ENCODE results near the gene VWA7. TPM values are rescaled to one million over a fixed set of nuclear protein-coding genes. Genes with fewer than 3 reads are reported as not detected.
"Not testable (repeated sequence)": the region's sequence is repeated elsewhere in the genome, so short reads cannot be mapped to it uniquely, and the experiment has no call there.

VWA7 gene
- polyA plus RNA-seq (ENCODE audit: insufficient read length in 3 of 3), result 10 to 100 TPM in 1 of 3 donors, 1 to 10 TPM in 2; 7.3 to 13.9 (median 8.5) TPM
- long read RNA-seq, donor 1, partial matches to known transcripts, result 0 of 1 reads
- long read RNA-seq, donor 1, other reads (novel, unspliced or antisense), result 0 of 1 reads
- long read RNA-seq, donor 2, result 0 reads
- long read RNA-seq, donor 3, partial matches to known transcripts, result 0 of 1 reads
- long read RNA-seq, donor 3, other reads (novel, unspliced or antisense), result 0 of 1 reads
- long read RNA-seq, donor 4, result 0 reads
- long read RNA-seq, donor 5, result 0 reads
- long read RNA-seq, donor 6, result 0 reads
- long read RNA-seq, donor 7, result 0 reads
- long read RNA-seq, donor 8, result 0 reads
- long read RNA-seq, donor 9, result 0 reads
- long read RNA-seq, donor 10, result 0 reads
- long read RNA-seq, donor 11, result 0 reads
- long read RNA-seq, donor 12, result 0 reads
- long read RNA-seq, donor 13, result 0 reads
- long read RNA-seq, donor 14, result 0 reads
- long read RNA-seq, donor 15, result 0 reads
- long read RNA-seq, donor 16, result 0 reads

GRCh38 chr6:31776989-31777666, at the start of gene VWA7:
Gene VWA7, minus strand, starts transcription at chr6:31777328. Its CDS starts 549 bp downstream, at chr6:31776779.
- peak; percentile 44 to 89 (median 75) for DNase-seq (ENCODE audit: extremely low read depth in 1 of 11, low read depth in 9 of 11, low spot score in 4 of 11)

GRCh38 chr6:31826793-31827285, 49.7 kb upstream of the VWA7 start:
- DNase-seq (ENCODE audit: extremely low read depth in 1 of 11, low read depth in 9 of 11, low spot score in 4 of 11), result peak in 2 of 11 donors; percentile 64 to 70

GRCh38 chr6:31825553-31825952, 48.4 kb upstream of the VWA7 start:
- DNase-seq (ENCODE audit: extremely low read depth in 1 of 11, low read depth in 9 of 11, low spot score in 4 of 11), result no peak

GRCh38 chr6:31823592-31824196, 46.6 kb upstream of the VWA7 start:
- not testable (repeated sequence) for DNase-seq (ENCODE audit: extremely low read depth in 1 of 11, low read depth in 9 of 11, low spot score in 4 of 11)

GRCh38 chr6:31822036-31822821, 45.1 kb upstream of the VWA7 start:
- peak in 3 of 11 donors; percentile 50 to 74 (median 69) for DNase-seq (ENCODE audit: extremely low read depth in 1 of 11, low read depth in 9 of 11, low spot score in 4 of 11)

GRCh38 chr6:31821301-31822035, 44.3 kb upstream of the VWA7 start:
- peak in 2 of 11 donors; percentile 59 to 73 for DNase-seq (ENCODE audit: extremely low read depth in 1 of 11, low read depth in 9 of 11, low spot score in 4 of 11)

- not testable (repeated sequence) for DNase-seq (ENCODE audit: extremely low read depth in 1 of 11, low read depth in 9 of 11, low spot score in 4 of 11)
Measured at GRCh38 chr6:31820399-31820798, 43.3 kb upstream of the VWA7 start.

GRCh38 chr6:31819871-31820299, 42.8 kb upstream of the VWA7 start:
- no peak for DNase-seq (ENCODE audit: extremely low read depth in 1 of 11, low read depth in 9 of 11, low spot score in 4 of 11)

- not testable (repeated sequence) for DNase-seq (ENCODE audit: extremely low read depth in 1 of 11, low read depth in 9 of 11, low spot score in 4 of 11)
Measured at GRCh38 chr6:31817929-31818511, 40.9 kb upstream of the VWA7 start.

- DNase-seq (ENCODE audit: extremely low read depth in 1 of 11, low read depth in 9 of 11, low spot score in 4 of 11), result not testable (repeated sequence)
Measured at GRCh38 chr6:31817133-31817928, 40.2 kb upstream of the VWA7 start.

- peak; percentile 91 to 98 (median 94) for DNase-seq (ENCODE audit: extremely low read depth in 1 of 11, low read depth in 9 of 11, low spot score in 4 of 11)
Measured at GRCh38 chr6:31815025-31815838, 38.1 kb upstream of the VWA7 start, which contains the start of the genes HSPA1A and HSPA1L. Gene HSPA1A, plus strand, starts transcription at chr6:31815543. Its CDS starts 214 bp downstream, at chr6:31815757. Gene HSPA1L, minus strand, starts transcription at chr6:31815283. Its CDS starts 3,311 bp downstream, at chr6:31811972.

- DNase-seq (ENCODE audit: extremely low read depth in 1 of 11, low read depth in 9 of 11, low spot score in 4 of 11), result peak in 9 of 11 donors; percentile 85 to 98 (median 95)
Measured at GRCh38 chr6:31814677-31815024, 37.5 kb upstream of the VWA7 start.

GRCh38 chr6:31813465-31813849, 36.3 kb upstream of the VWA7 start:
- no peak for DNase-seq (ENCODE audit: extremely low read depth in 1 of 11, low read depth in 9 of 11, low spot score in 4 of 11)

GRCh38 chr6:31811645-31812044, 34.5 kb upstream of the VWA7 start:
- no peak for DNase-seq (ENCODE audit: extremely low read depth in 1 of 11, low read depth in 9 of 11, low spot score in 4 of 11)

- DNase-seq (ENCODE audit: extremely low read depth in 1 of 11, low read depth in 9 of 11, low spot score in 4 of 11), result not testable (repeated sequence)
Measured at GRCh38 chr6:31808599-31808998, 31.5 kb upstream of the VWA7 start.
